KMS-11 (cell line): ENCODE results near the gene DCTN4.
"Not testable (repeated sequence)": the region's sequence is repeated elsewhere in the genome, so short reads cannot be mapped to it uniquely, and the experiment has no call there.

Source experiments
- H2AFZ ChIP-seq: fragments of 200-600 bp; sonication (generic); 2 replicates; pipeline ENCODE4 v1.6.1; 2016; ENCODE audit warnings: antibody characterized with exemption, mixed run types, low read depth
- H3K27ac ChIP-seq: fragments of 200-600 bp; sonication (generic); 2 replicates; pipeline ENCODE4 v1.6.1; 2016; ENCODE audit warnings: mild to moderate bottlenecking, mixed run types
- H3K27me3 ChIP-seq: fragments of 200-600 bp; sonication (generic); 2 replicates; pipeline ENCODE4 v1.6.1; 2017; ENCODE audit warnings: mild to moderate bottlenecking, low read depth, mixed run types, moderate library complexity; ENCODE audit not compliant: insufficient read depth
- H3K36me3 ChIP-seq: fragments of 200-600 bp; sonication (generic); 2 replicates; pipeline ENCODE4 v1.6.1; 2017; ENCODE audit warnings: mild to moderate bottlenecking, mixed run types; ENCODE audit not compliant: insufficient read depth
- H3K4me1 ChIP-seq: fragments of 200-600 bp; sonication (generic); 2 replicates; pipeline ENCODE4 v1.6.1; 2016; ENCODE audit warnings: mild to moderate bottlenecking, low read depth, mixed run types; ENCODE audit not compliant: poor library complexity, severe bottlenecking
- H3K4me2 ChIP-seq: fragments of 200-600 bp; sonication (generic); 2 replicates; pipeline ENCODE4 v1.7.0; 2016; ENCODE audit warnings: mild to moderate bottlenecking, mixed run types
- H3K4me3 ChIP-seq: fragments of 200-600 bp; sonication (generic); IDR thresholded peaks from 2 replicates; pipeline ENCODE4 v1.6.1; 2017; ENCODE audit warnings: low read depth, low read length, mixed read lengths; ENCODE audit not compliant: insufficient read depth
- H3K79me2 ChIP-seq: fragments of 200-600 bp; sonication (generic); 2 replicates; pipeline ENCODE4 v1.6.1; 2016; ENCODE audit warnings: low read depth, mixed run types; ENCODE audit not compliant: insufficient read depth
- H3K9ac ChIP-seq: fragments of 200-600 bp; sonication (generic); 2 replicates; pipeline ENCODE4 v1.6.1; 2016; ENCODE audit warnings: mild to moderate bottlenecking, mixed run types
- H4K20me1 ChIP-seq: fragments of 200-600 bp; sonication (generic); 2 replicates; pipeline ENCODE4 v1.6.1; 2016; ENCODE audit warnings: mild to moderate bottlenecking, mixed run types; ENCODE audit not compliant: insufficient read depth
- TF ChIP-seq, protein P1 (sequence below): fragments of 200-600 bp; sonication (generic); conservative IDR thresholded peaks from 2 replicates; pipeline ENCODE4 v1.6.1; 2017; ENCODE audit warnings: low read depth, mild to moderate bottlenecking, antibody characterized with exemption, low read length, moderate library complexity, mixed read lengths

DCTN4 gene

DNA sequence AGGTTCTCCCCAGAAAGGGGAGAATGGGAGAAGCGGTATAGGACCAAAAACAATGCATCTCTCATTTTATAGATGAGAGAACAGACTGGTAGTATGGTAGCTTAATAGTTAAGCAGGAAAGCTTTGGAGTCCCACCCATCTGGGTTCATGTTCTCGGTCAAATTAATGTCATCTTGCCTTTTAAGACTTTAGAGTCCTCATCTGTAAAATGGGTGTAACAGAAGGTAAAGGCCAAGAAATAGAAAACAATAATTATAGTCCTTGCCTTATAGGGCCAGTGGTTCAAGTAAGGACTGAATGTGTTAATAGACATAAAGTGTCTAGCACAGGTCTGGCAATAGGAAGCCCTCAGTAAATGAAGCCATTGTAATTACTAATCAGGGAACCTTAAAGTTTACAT, 36.1 kb upstream of the DCTN4 start:
- Histone ChIP-seq H3K27me3 (no peaks in the 10 kb centered on the region), H3K4me1 (no peaks in the 10 kb centered on the region), H3K36me3 (no peaks in the 10 kb centered on the region), H4K20me1 (no peaks in the 10 kb centered on the region), H3K4me3 (no peak overlapping the region), H2AFZ (no peak overlapping the region), H3K27ac (no peak overlapping the region), H3K9ac (no peak overlapping the region), H3K79me2 (no peaks in the 10 kb centered on the region), H3K4me2 (no peak overlapping the region)
- TF ChIP-seq, protein P1, sequence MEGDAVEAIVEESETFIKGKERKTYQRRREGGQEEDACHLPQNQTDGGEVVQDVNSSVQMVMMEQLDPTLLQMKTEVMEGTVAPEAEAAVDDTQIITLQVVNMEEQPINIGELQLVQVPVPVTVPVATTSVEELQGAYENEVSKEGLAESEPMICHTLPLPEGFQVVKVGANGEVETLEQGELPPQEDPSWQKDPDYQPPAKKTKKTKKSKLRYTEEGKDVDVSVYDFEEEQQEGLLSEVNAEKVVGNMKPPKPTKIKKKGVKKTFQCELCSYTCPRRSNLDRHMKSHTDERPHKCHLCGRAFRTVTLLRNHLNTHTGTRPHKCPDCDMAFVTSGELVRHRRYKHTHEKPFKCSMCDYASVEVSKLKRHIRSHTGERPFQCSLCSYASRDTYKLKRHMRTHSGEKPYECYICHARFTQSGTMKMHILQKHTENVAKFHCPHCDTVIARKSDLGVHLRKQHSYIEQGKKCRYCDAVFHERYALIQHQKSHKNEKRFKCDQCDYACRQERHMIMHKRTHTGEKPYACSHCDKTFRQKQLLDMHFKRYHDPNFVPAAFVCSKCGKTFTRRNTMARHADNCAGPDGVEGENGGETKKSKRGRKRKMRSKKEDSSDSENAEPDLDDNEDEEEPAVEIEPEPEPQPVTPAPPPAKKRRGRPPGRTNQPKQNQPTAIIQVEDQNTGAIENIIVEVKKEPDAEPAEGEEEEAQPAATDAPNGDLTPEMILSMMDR: no peak

DNA sequence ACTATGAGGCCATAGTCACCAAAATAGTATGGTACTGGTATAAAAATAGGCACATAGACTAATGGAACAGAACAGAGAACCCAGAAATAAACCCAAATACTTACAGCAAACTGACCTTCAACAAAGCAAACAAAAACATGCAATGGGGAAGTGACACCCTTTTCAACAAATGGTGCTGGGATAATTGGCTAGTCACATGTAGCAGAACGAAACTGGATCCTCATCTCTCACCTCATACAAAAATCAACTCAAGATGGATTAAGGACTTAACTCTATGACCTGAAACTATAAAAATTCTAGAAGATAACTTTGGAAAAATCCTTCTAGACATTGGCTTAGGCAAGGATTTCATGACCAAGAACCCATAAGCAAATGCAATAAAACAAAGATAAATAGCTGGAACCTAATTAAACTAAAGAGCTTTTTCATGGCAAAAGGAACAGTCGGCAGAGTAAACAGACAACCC, 34.6 kb upstream of the DCTN4 start:
- H3K4me3 ChIP-seq, H3K27me3 ChIP-seq, H2AFZ ChIP-seq, H3K4me2 ChIP-seq, H3K9ac ChIP-seq, H4K20me1 ChIP-seq, H3K79me2 ChIP-seq, H3K36me3 ChIP-seq, H3K4me1 ChIP-seq, H3K27ac ChIP-seq: not testable (repeated sequence)

DNA sequence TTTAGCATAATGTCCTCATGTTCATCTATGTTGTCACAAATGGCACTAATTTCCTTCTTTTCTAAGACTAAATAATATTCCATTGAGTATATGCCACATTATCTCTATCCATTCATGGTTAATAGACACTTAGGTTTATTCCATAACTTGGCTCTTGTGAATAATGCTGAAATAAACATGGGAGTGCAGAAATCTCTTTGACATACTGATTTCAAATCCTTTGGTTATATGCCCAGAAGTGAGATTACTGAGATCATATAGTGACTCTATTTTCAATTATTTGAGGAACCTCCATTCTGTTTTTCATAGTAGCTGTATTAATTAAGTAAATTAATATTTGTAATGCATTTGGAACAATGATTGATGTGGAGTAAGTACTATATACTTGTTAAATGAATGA, 32.7 kb upstream of the DCTN4 start:
- no peaks in the 10 kb centered on the region for H4K20me1 ChIP-seq
- H3K36me3 ChIP-seq: no peaks in the 10 kb centered on the region
- TF ChIP-seq, protein P1: no peak
- no peaks in the 10 kb centered on the region for H3K79me2 ChIP-seq
- no peaks in the 10 kb centered on the region for H3K27me3 ChIP-seq
- H3K4me2 ChIP-seq: no peak overlapping the region
- no peak overlapping the region for H2AFZ ChIP-seq
- no peak overlapping the region for H3K4me3 ChIP-seq
- no peak overlapping the region for H3K27ac ChIP-seq
- H3K4me1 ChIP-seq: no peaks in the 10 kb centered on the region
- H3K9ac ChIP-seq: no peak overlapping the region

DNA sequence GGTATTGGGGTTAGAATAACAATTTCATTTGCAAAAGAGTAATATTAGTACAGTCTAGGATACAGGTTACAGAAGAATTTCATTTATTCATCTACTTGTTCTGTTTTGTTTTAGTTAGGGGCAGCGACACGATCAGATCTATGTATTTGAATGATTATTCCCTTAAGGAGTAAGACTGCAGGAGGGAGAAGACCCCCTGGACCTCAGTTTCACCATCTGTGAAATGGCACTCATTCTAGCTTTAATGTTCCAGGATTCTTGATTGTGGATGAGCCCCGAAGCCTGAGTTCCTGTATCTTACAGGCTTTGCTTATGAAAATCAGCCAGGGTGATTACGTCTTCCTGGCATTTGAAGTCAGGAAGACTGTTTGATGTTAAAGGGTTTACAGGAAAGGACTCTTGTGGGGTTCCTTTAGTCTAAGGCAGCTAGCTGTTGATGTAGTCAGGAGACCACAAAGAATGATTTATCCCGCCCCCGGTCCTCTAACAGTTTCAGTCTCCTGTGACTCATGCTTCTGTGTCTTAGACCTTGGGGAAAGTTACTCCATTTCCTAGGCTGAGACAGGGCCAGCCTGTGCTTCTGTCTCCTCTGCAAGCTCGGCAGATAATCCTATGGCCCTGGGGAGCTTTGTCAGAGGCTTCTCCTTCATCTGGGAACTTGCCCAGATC, 31.3 kb upstream of the DCTN4 start:
- Histone ChIP-seq H3K4me2 (no peak overlapping the region), H3K27ac (no peak overlapping the region), H3K36me3 (no peaks in the 10 kb centered on the region), H3K27me3 (no peaks in the 10 kb centered on the region), H3K4me3 (no peak overlapping the region), H3K9ac (no peak overlapping the region), H2AFZ (no peak overlapping the region), H3K79me2 (no peaks in the 10 kb centered on the region), H3K4me1 (no peaks in the 10 kb centered on the region), H4K20me1 (no peaks in the 10 kb centered on the region)
- TF ChIP-seq, protein P1: no peak

DNA sequence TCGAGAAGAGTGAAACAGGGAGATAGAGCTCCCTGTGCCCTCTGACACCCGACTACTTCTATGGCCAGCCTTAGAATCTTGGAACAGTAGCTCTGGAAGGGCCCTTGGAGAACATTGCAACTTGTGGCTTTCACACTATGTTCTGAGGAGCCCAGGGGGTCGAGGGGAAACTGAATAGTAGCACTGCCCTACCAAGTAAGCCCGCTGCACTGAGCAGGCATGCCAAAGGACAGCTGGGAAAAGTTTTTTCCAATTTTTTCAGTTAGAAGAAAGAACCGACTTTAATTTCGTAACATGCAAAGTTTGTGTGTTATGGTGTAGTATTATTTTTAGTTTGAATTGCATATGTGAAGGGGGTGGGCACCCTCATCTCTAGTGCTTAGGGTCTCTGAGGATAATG, 30.6 kb upstream of the DCTN4 start:
- no peaks in the 10 kb centered on the region for H3K27me3 ChIP-seq
- no peaks in the 10 kb centered on the region for H3K4me1 ChIP-seq
- no peak overlapping the region for H2AFZ ChIP-seq
- H3K4me2 ChIP-seq: no peak overlapping the region
- H3K9ac ChIP-seq: no peak overlapping the region
- no peak overlapping the region for H3K4me3 ChIP-seq
- H4K20me1 ChIP-seq: no peaks in the 10 kb centered on the region
- H3K79me2 ChIP-seq: no peaks in the 10 kb centered on the region
- TF ChIP-seq, protein P1: no peak
- no peaks in the 10 kb centered on the region for H3K36me3 ChIP-seq
- no peak overlapping the region for H3K27ac ChIP-seq
